ENCODE measurements around the gene GIGYF2.

DNA sequence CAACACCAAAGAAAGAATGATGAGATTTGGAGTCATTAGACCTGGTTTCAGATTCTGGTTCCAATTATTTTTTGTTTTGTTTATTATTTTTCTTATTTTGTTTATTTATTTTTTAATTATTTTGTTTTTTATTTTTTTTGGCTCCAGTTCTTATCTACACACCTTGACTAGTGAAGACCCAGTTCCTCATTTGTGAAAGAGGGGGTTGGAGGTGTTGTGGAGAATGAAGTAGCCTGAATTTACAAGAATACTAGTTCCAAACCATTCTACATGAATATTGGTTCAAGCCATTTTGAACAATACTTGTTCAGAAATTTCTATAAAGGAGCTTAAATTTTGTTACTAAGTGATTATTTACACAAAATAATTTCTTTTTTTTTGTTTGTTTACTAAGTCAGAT, 86.1 kb downstream of the GIGYF2 start:
- TF ChIP-seq EP300 (IDR thresholded peaks at IDR 0.05) (no peak), POLR2AphosphoS5 (IDR thresholded peaks at IDR 0.05) (no peak)
- TF ChIP-seq, protein P1, sequence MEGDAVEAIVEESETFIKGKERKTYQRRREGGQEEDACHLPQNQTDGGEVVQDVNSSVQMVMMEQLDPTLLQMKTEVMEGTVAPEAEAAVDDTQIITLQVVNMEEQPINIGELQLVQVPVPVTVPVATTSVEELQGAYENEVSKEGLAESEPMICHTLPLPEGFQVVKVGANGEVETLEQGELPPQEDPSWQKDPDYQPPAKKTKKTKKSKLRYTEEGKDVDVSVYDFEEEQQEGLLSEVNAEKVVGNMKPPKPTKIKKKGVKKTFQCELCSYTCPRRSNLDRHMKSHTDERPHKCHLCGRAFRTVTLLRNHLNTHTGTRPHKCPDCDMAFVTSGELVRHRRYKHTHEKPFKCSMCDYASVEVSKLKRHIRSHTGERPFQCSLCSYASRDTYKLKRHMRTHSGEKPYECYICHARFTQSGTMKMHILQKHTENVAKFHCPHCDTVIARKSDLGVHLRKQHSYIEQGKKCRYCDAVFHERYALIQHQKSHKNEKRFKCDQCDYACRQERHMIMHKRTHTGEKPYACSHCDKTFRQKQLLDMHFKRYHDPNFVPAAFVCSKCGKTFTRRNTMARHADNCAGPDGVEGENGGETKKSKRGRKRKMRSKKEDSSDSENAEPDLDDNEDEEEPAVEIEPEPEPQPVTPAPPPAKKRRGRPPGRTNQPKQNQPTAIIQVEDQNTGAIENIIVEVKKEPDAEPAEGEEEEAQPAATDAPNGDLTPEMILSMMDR (IDR thresholded peaks at IDR 0.05): no peak
